IPS DF 19.7 (cell line): Measurements from ENCODE around the gene HDAC4.

Experiments used
- DNase-seq: peaks from one replicate; pipeline ENCODE4 v3.0.0-alpha.2; 2013; ENCODE audit warnings: low read depth, low spot score

HDAC4 gene

GRCh38 chr2:239067196-239067865 lies 333.5 kb downstream of the HDAC4 start:
- no peak for DNase-seq

- no peak for DNase-seq
Measured at GRCh38 chr2:239066597-239066996, 334.2 kb downstream of the HDAC4 start.

- DNase-seq: no peak
Measured at GRCh38 chr2:239065962-239066361, 334.9 kb downstream of the HDAC4 start.

DNA sequence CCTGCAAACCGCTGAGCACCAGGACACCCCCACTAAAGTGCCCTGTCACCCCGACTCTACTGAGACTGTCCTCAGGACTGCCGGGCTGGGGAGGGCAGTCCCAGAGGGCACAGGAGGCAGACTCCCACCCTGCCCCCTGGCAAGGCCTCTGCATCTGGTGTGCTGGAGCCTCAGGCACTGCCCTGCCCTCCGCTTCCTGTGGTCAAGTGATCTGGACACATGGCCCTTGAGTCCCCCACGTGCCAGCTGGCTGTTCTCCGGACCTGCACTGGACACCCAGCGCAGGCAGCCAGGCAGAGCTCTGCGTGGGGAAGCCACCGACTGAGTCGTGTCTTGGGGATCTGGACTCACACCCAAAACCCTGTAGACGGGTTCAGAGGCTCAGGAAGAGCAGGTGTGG lies 335.3 kb downstream of the HDAC4 start:
- DNase-seq: no peak

- DNase-seq: no peak
Measured at GRCh38 chr2:239064891-239065290, 335.9 kb downstream of the HDAC4 start.

GRCh38 chr2:239064253-239064652 lies 336.6 kb downstream of the HDAC4 start:
- no peak for DNase-seq

- DNase-seq: no peak
Measured at GRCh38 chr2:239062743-239063142, 338.1 kb downstream of the HDAC4 start.

DNA sequence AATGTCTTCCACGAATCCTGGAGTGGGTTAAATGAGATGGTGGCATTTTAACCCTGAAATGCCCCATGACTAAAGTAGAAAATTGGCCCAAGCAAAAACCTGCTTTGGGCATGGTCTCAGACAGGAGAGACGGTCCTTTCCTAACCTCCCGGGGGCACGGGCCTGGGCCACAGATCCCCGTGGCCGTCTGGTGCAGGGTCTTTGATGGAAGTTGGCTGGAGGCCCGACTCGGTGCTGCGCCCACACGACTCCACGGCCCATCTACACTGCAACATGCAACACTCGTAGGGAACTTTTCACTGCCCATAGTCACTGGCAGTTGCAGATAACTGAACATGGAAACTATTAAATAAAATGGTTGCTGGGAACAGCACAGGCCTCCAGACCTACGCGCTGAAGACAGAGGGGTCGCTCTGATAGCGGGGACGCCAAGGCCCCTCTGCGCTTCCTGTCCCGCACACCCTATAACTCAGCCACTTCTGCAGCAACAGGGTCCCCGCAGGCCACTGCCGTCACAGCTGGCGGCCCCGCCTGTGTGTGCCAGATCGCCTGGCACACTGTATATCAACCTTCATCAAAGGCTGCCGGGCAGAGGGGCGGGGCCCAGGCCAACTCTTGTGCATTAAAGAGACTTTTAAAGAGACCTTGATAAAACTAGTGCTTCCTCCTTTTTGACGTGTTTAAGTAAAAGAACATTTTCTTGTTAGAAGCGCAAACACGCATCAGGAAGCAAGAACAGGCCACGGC lies 338.8 kb downstream of the HDAC4 start:
- no peak for DNase-seq

GRCh38 chr2:239061121-239061666 lies 339.6 kb downstream of the HDAC4 start:
- no peak for DNase-seq

DNA sequence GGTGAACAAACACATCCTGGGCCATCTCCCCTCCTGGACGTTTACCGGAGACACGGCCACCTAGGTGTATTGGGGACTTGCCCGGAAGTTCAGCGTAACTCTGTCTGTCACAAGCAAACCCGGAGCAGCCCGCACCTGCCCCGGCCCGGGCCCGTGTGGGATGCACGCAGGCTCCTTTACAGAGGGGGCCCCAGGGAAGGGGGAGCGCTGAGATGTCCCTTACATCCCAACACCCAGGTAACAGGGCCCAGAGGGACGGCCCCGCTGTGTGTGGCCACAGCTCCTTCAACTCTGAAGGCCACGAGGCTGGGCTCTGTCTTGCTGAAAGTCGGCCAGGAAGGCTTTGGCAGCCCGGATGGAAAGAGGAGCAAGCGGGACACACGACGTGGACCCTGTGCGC lies 340.1 kb downstream of the HDAC4 start:
- DNase-seq: no peak

DNA sequence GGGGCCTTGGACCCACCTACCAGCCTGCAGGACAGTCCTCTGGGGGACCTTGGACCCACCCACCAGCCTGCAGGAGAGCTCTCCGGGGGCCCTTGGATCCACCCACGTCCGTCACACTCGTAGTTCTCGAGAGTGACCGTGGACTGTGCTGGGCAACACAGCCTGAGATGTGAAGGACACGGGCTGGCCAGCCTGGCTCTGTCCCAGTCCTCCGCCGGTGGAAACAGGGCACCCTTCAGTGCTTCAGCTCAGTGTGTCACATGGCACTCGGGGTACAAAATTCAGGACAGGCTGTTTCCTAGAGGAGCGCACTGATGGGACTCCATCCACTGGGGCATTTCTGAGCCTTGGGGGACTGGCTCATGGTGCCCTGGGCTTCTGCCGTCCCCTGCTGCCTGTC lies 341.0 kb downstream of the HDAC4 start:
- no peak for DNase-seq

DNA sequence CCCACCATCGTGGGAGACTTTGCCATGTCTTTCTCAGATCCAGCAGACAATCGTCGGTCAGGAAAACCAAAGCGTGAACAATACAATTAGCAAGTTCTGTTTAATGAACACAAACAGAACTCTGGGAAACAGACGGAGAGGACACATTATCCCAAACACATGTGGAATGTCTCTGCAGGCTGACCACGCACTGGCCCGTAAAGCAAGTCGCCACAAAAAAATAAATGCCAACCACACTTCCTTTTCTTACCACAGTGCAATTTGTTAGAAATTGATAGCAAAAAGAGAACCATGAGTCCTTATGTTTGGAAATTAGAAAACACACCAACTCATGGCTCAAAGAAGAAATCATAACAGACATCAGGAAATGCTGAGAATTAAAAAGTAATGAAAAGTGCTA lies 342.1 kb downstream of the HDAC4 start:
- DNase-seq: no peak

GRCh38 chr2:239057533-239057932 lies 343.3 kb downstream of the HDAC4 start:
- DNase-seq: no peak

- no peak for DNase-seq
Measured at GRCh38 chr2:239056611-239057010, 344.2 kb downstream of the HDAC4 start.

- DNase-seq: no peak
Measured at GRCh38 chr2:239055756-239056493, 344.9 kb downstream of the HDAC4 start.

GRCh38 chr2:239054921-239055320 lies 345.9 kb downstream of the HDAC4 start:
- no peak for DNase-seq

- no peak for DNase-seq
Measured at GRCh38 chr2:239053801-239054503, 346.9 kb downstream of the HDAC4 start.

DNA sequence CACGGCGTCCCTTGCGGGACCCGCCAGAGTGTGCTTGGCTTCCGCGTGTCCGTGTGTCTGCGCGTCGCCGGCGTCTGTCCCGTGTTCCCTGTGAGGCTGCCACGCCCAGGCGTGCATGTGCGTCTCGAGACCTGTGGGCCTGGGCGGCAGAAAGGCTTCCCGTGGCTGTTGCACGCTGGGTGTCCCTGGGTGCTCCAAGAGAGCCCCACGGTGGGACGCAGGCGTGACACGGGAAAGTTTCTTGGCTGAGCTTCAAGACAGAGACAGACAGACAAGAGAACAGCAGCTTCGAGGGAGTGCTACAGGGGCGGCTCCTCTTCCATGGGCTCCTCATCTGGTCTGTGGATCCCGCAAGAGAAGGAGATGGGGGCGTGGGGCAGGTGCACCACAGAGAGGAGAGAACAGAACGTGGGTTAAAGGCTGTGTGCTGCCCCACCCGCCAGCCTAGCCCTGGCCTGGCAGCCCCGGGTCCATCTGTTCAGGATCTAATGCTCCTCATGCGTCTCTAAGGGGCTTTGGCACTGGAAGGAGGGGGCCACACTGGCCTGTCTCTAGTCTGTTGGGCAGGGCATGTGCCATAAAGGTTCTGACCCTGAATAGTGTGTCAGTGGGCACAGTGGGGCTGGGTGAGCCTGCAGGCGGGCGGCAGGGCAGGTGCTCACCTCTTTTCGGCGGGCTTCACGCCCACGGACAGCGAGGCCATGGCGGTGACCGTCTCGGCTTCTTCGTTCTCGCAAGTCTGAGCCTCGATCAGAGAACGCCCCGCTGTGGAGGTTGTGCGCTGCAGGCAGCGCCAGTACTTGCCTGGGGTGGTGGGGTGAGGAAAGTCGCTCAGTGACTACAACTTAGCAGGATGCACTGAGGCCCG lies 347.8 kb downstream of the HDAC4 start:
- DNase-seq: no peak

- no peak for DNase-seq
Measured at GRCh38 chr2:239051891-239052445, 348.9 kb downstream of the HDAC4 start.

- DNase-seq: no peak
Measured at GRCh38 chr2:239050252-239050649, 350.6 kb downstream of the HDAC4 start.
